ENCODE measurements around the gene TMEM108. TPM values are rescaled to one million over a fixed set of nuclear protein-coding genes. Genes with fewer than 3 reads are reported as not detected.

TMEM108 gene
- total RNA-seq, 2 donors from 2014 or later = 1.6 TPM; not detected in 1

DNA sequence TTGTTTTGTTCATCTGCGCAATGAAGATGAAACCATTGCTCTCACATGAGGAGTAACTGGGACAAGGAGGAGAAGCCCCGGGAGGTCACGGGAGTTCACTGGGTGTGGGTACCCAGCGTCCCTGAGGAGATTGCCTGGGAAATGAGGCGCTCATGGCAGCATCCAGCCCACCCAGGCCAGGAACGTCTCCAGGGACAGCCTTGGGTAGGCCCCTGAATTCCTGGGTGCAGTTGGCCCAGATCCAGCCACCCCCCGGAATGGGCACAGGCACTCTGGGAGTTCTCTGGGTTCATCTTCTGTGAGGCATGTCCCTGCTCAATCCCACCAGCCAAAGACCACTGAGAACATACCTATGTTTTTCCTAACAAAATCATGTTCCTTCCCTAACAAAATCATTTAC, 380.2 kb downstream of the TMEM108 start:
- DNase-seq (no peak), ATAC-seq (no peak)
- TF ChIP-seq, protein P1, sequence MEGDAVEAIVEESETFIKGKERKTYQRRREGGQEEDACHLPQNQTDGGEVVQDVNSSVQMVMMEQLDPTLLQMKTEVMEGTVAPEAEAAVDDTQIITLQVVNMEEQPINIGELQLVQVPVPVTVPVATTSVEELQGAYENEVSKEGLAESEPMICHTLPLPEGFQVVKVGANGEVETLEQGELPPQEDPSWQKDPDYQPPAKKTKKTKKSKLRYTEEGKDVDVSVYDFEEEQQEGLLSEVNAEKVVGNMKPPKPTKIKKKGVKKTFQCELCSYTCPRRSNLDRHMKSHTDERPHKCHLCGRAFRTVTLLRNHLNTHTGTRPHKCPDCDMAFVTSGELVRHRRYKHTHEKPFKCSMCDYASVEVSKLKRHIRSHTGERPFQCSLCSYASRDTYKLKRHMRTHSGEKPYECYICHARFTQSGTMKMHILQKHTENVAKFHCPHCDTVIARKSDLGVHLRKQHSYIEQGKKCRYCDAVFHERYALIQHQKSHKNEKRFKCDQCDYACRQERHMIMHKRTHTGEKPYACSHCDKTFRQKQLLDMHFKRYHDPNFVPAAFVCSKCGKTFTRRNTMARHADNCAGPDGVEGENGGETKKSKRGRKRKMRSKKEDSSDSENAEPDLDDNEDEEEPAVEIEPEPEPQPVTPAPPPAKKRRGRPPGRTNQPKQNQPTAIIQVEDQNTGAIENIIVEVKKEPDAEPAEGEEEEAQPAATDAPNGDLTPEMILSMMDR (IDR thresholded peaks at IDR 0.05) = no peak
- TF ChIP-seq POLR2A (IDR thresholded peaks at IDR 0.05) = no peak
- H3K27ac ChIP-seq = no peak overlapping the region
- H3K4me3 ChIP-seq = no peak overlapping the region
- intact Hi-C loops (cut with DNase I) = loop anchor here (10.0 kb wide), 1 partner anchor 684 kb away; no protein-coding TSS in a partner anchor
- H3K4me1 ChIP-seq = peaks cover 4% of the 10 kb centered on the region
- H3K27me3 ChIP-seq = no peaks in the 10 kb centered on the region
- H3K9me3 ChIP-seq = no peaks in the 10 kb centered on the region
- H3K36me3 ChIP-seq (replicated peaks in 1 of 2; ENCODE audit: insufficient read depth in 1 of 2, low read depth in 2 of 2) = no peaks in the 10 kb centered on the region
- WGBS, 2 donors = 69 to 79% methylated on average over 6 to 7 of the region's 7 CpGs

DNA sequence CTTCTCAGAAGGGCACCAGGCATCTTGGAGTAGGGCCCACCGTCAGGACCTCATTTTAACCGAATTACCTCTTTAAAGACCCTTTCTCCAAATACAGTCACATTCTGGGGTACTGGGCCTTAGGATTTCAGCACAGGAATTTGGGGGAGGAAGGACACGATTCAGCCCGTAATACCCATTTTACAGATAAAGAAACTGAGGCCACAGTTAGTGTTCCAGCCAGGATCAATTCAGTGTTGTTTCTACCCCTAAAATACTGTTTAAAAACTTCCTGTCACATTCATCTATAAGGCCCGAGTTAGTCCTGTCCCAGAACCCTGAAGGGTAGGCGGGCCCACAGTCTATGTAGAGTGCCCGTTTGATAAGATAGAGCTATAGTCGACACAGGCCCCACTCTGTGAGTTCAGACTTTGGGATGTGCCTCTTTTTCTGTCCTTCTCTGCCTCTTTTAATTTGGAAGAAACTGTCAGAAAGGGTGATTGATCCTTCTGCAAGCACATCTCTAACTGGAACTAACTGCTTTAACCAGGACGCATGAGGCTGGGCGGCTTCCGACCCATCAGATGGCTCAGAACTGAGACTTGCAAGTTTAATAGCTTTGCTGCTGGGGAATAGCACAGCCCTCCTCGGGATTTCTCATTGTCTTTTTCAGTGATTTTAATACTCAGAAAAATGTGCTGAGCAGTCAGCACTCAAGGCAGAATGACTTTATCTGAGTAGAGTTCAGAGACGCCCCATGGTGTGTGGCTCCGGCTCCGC, 381.1 kb downstream of the TMEM108 start:
- TF ChIP-seq, protein P1 (IDR thresholded peaks at IDR 0.05) = no peak
- no peak for TF ChIP-seq POLR2A (IDR thresholded peaks at IDR 0.05)
- DNase-seq (no peak), ATAC-seq (no peak)
- intact Hi-C loops (cut with DNase I) = loop anchor here (10.0 kb wide), 1 partner anchor 685 kb away; no protein-coding TSS in a partner anchor
- Histone ChIP-seq H3K27me3 (no peaks in the 10 kb centered on the region), H3K27ac (no peak overlapping the region), H3K4me1 (no peaks in the 10 kb centered on the region), H3K4me3 (no peak overlapping the region), H3K36me3 (replicated peaks in 1 of 2; ENCODE audit: insufficient read depth in 1 of 2, low read depth in 2 of 2) (no peaks in the 10 kb centered on the region), H3K9me3 (no peaks in the 10 kb centered on the region)
- 81 to 83% methylated on average over 14 to 15 of the region's 15 CpGs for WGBS, 2 donors

DNA sequence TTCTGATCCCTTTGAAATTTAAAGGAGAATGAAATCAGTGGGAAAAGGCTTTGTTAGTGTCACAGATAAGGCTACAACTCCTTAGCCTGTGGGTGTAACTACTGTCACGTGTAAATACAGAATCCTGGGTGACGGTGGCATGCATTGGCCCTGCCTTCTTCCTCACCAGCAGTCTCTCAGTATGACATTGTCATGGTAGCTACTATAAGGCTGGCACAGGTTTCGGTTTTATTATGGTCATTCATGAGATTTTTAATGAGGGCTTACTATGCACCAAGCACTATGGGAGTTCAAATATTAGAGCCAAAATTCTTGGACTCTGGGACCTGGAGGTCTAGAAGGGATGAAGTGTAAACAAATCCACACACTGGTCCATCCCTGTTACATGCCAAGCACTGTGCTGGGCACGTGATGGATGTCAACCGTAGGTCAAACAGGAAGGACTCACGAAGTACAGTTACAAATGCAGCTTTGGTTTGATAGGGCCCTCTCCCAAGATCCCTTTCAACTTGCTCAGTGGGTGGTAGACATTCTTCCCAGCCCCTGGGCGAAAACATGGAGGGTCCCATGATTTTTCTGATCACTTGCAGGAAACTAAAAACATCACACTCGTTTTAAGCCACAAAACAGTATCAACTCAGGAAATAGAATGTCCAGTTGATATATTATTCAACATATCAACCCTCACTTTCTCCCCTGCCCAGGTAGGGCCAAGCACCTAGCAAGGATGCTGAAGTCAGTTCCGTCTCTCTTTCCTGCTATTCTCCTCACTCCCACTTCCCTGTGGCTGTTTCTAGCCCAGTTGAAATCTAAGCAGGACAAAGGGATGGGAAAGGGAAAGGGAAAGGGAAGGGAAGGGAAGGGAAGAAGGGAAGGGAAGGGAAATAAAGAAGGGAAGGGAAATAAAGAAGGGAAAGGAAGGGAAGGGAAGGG, 387.0 kb downstream of the TMEM108 start:
- H3K4me3 ChIP-seq = no peak overlapping the region
- no peaks in the 10 kb centered on the region for H3K9me3 ChIP-seq
- intact Hi-C loops (cut with DNase I) = no loop called here
- H3K36me3 ChIP-seq (replicated peaks in 1 of 2; ENCODE audit: insufficient read depth in 1 of 2, low read depth in 2 of 2) = no peaks in the 10 kb centered on the region
- no peak overlapping the region for H3K27ac ChIP-seq
- no peak for ATAC-seq
- no peak for DNase-seq
- no peak for TF ChIP-seq POLR2A (IDR thresholded peaks at IDR 0.05)
- TF ChIP-seq, protein P1 (IDR thresholded peaks at IDR 0.05) = no peak
- WGBS, 2 donors = 72 to 75% methylated on average over 9 of the region's 9 CpGs
- H3K27me3 ChIP-seq = no peaks in the 10 kb centered on the region
- H3K4me1 ChIP-seq = no peaks in the 10 kb centered on the region

DNA sequence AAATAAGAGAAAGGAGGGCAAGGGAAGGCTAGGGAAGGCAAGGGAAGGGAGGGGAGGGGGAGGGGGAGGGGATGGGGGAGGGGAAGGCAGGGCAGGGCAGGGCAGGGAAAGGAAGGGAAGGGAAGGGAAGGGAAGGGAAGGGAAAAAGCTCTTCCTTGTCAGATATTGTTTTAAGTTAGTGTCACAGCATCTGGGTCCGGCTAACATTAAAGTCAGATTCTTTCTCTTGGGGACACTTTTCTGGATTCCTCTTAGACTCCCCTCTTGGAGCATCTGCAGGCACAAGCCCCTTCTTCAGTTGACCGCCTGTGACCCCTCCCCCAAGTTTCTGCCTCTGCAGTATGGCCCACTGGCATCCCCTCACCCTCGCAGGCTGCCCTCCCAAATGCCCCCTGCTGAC, 387.7 kb downstream of the TMEM108 start:
- H3K4me1 ChIP-seq = no peaks in the 10 kb centered on the region
- no peak overlapping the region for H3K4me3 ChIP-seq
- ATAC-seq (no peak), DNase-seq (no peak)
- TF ChIP-seq, protein P1 (IDR thresholded peaks at IDR 0.05) = no peak
- TF ChIP-seq POLR2A (IDR thresholded peaks at IDR 0.05) = no peak
- H3K27ac ChIP-seq = no peak overlapping the region
- intact Hi-C loops (cut with DNase I) = no loop called here
- H3K9me3 ChIP-seq = no peaks in the 10 kb centered on the region
- H3K36me3 ChIP-seq (replicated peaks in 1 of 2; ENCODE audit: insufficient read depth in 1 of 2, low read depth in 2 of 2) = no peaks in the 10 kb centered on the region
- 55 to 60% methylated on average over 3 of the region's 3 CpGs for WGBS, 2 donors
- no peaks in the 10 kb centered on the region for H3K27me3 ChIP-seq

All from body of pancreas (tissue), 4 donors.